Trophoblast cell (in vitro differentiated cells and primary cell): ENCODE data around the gene NLGN4Y.
A peak's percentile ranks its signal among the peaks of the same experiment; 100 is the strongest.
"Not testable (repeated sequence)": the region's sequence is repeated elsewhere in the genome, so short reads cannot be mapped to it uniquely, and the experiment has no call there.

Experiments
- DNase-seq, 2 donors: peaks; one replicate each; pipeline ENCODE4 v3.0.0-alpha.2; 2016
- H2AFZ ChIP-seq: 2 replicates; pipeline ENCODE4 v1.6.1; 2013; ENCODE audit warnings: low read length, moderate library complexity, mild to moderate bottlenecking; ENCODE audit not compliant: insufficient read depth, poor library complexity
- H2AK5ac ChIP-seq: 2 replicates; pipeline ENCODE4 v1.6.1; 2013; ENCODE audit warnings: mild to moderate bottlenecking, low read length
- H2BK120ac ChIP-seq: 2 replicates; pipeline ENCODE4 v1.6.1; 2013; ENCODE audit warnings: low read length, mild to moderate bottlenecking, moderate library complexity; ENCODE audit not compliant: insufficient read depth, poor library complexity
- H2BK12ac ChIP-seq: 2 replicates; pipeline ENCODE4 v1.6.1; 2013; ENCODE audit warnings: mild to moderate bottlenecking, low read length, moderate library complexity
- H2BK5ac ChIP-seq: 2 replicates; pipeline ENCODE4 v1.6.1; 2013; ENCODE audit warnings: low read length, low read depth, moderate library complexity, mild to moderate bottlenecking; ENCODE audit not compliant: poor library complexity
- H3K14ac ChIP-seq: 2 replicates; pipeline ENCODE4 v1.6.1; 2013; ENCODE audit warnings: mild to moderate bottlenecking, low read length
- H3K18ac ChIP-seq: 2 replicates; pipeline ENCODE4 v1.6.1; 2013; ENCODE audit warnings: mild to moderate bottlenecking, low read length
- H3K23ac ChIP-seq: 2 replicates; pipeline ENCODE4 v1.6.1; 2013; ENCODE audit warnings: low read length
- H3K27ac ChIP-seq: 2 replicates; pipeline ENCODE4 v1.5.1; 2013; ENCODE audit warnings: low read depth, mild to moderate bottlenecking, inconsistent platforms, low read length, moderate library complexity
- H3K27me3 ChIP-seq: 2 replicates; pipeline ENCODE4 v1.6.1; 2013; ENCODE audit warnings: inconsistent platforms, mild to moderate bottlenecking, low read length, moderate library complexity; ENCODE audit not compliant: insufficient read depth
- H3K36me3 ChIP-seq, 2 experiments: 1 replicate in 1 of 2; 2 replicates in 1 of 2; pipeline ENCODE4 v1.6.1; 2013; ENCODE audit warnings: low read length in 2 of 2, mild to moderate bottlenecking in 2 of 2, moderate library complexity in 1 of 2; ENCODE audit not compliant: insufficient read depth in 2 of 2, control insufficient read depth in 1 of 2
- H3K4ac ChIP-seq: 2 replicates; pipeline ENCODE4 v1.6.1; 2013; ENCODE audit warnings: low read depth, mild to moderate bottlenecking, low read length, moderate library complexity
- H3K4me1 ChIP-seq, 2 experiments: 1 replicate in 1 of 2; 2 replicates in 1 of 2; pipeline ENCODE4 v1.6.1; 2013; ENCODE audit warnings: low read length in 2 of 2, mild to moderate bottlenecking in 2 of 2, moderate library complexity in 1 of 2; ENCODE audit not compliant: insufficient read depth in 2 of 2, control insufficient read depth in 1 of 2
- H3K4me2 ChIP-seq: 2 replicates; pipeline ENCODE4 v1.6.1; 2013; ENCODE audit warnings: inconsistent platforms, mild to moderate bottlenecking, low read length, moderate library complexity
- H3K4me3 ChIP-seq: 2 replicates; pipeline ENCODE4 v1.5.1; 2013; ENCODE audit warnings: mild to moderate bottlenecking, low read depth, low read length, inconsistent platforms
- H3K79me1 ChIP-seq: one replicate; pipeline ENCODE4 v1.6.1; 2013; ENCODE audit warnings: low read length
- H3K79me2 ChIP-seq: 2 replicates; pipeline ENCODE4 v1.6.1; 2013; ENCODE audit warnings: low read length, mild to moderate bottlenecking; ENCODE audit not compliant: control insufficient read depth, insufficient read depth, poor library complexity
- H3K9ac ChIP-seq: 2 replicates; pipeline ENCODE4 v1.6.1; 2013; ENCODE audit warnings: mild to moderate bottlenecking, low read length
- H3K9me3 ChIP-seq: 2 replicates; pipeline ENCODE4 v1.6.1; 2013; ENCODE audit warnings: low read depth, mild to moderate bottlenecking, control low read depth, inconsistent platforms, low read length; ENCODE audit not compliant: insufficient read depth
- H4K12ac ChIP-seq: 2 replicates; pipeline ENCODE4 v1.6.1; 2013; ENCODE audit warnings: low read depth, mild to moderate bottlenecking, low read length, moderate library complexity
- H4K8ac ChIP-seq: 2 replicates; pipeline ENCODE4 v1.6.1; 2013; ENCODE audit warnings: low read depth, mild to moderate bottlenecking, low read length, moderate library complexity
- H4K91ac ChIP-seq: one replicate; pipeline ENCODE4 v1.6.1; 2013; ENCODE audit warnings: low read depth, mild to moderate bottlenecking, low read length, moderate library complexity
- WGBS: extraction: QIAGEN DNeasy Blood & Tissue Kit; methylation state at CpG from one replicate; pipeline ENCODE4 v1.1.7; 2013; ENCODE audit warnings: missing lambda C conversion rate; ENCODE audit not compliant: insufficient read length, insufficient coverage; ENCODE audit errors: extremely low coverage; 5-methylcytosine and 5-hydroxymethylcytosine counted together

The NLGN4Y gene

GRCh38 chrY:14850734-14851133, 326.4 kb downstream of the NLGN4Y start:
- Histone ChIP-seq H3K18ac (no peak overlapping the region), H3K4ac (no peak overlapping the region), H3K27ac (no peak overlapping the region), H3K27me3 (no peaks in the 10 kb centered on the region), H2BK12ac (no peak overlapping the region), H3K23ac (no peak overlapping the region), H3K36me3 (no peaks in the 10 kb centered on the region), H3K4me2 (no peak overlapping the region), H2AFZ (no peak overlapping the region), H3K79me1 (no peaks in the 10 kb centered on the region), H2BK120ac (no peak overlapping the region), H2AK5ac (no peak overlapping the region), H3K9me3 (no peaks in the 10 kb centered on the region), H3K4me3 (no peak overlapping the region), H3K79me2 (no peaks in the 10 kb centered on the region), H4K12ac (no peak overlapping the region), H3K4me1 (no peaks in the 10 kb centered on the region), H3K14ac (no peak overlapping the region), H4K8ac (no peak overlapping the region), H4K91ac (no peak overlapping the region), H3K9ac (no peak overlapping the region), H2BK5ac (no peak overlapping the region)
- no CpG with 5 or more reads among the region's 1 CpG for WGBS
- DNase-seq = peak in 1 of 2 donors; percentile 3

- Histone ChIP-seq H2BK5ac (no peak overlapping the region), H3K27ac (no peak overlapping the region), H2AK5ac (no peak overlapping the region), H4K91ac (no peak overlapping the region), H2BK120ac (no peak overlapping the region), H4K8ac (no peak overlapping the region), H3K14ac (no peak overlapping the region), H2BK12ac (no peak overlapping the region), H3K79me2 (no peaks in the 10 kb centered on the region), H3K36me3 (no peaks in the 10 kb centered on the region), H4K12ac (no peak overlapping the region), H3K4ac (no peak overlapping the region), H3K4me1 (no peaks in the 10 kb centered on the region), H3K18ac (no peak overlapping the region), H3K4me3 (no peak overlapping the region), H3K9me3 (no peaks in the 10 kb centered on the region), H2AFZ (no peak overlapping the region), H3K4me2 (no peak overlapping the region), H3K9ac (no peak overlapping the region), H3K27me3 (no peaks in the 10 kb centered on the region), H3K79me1 (no peaks in the 10 kb centered on the region), H3K23ac (no peak overlapping the region)
- DNase-seq = no peak
Observed at GRCh38 chrY:14860448-14860847, 336.1 kb downstream of the NLGN4Y start.

- not testable (repeated sequence) for H4K91ac ChIP-seq, DNase-seq, H3K9me3 ChIP-seq, H3K4me1 ChIP-seq, H2BK5ac ChIP-seq, H2AK5ac ChIP-seq, H3K23ac ChIP-seq, H3K4me2 ChIP-seq, H3K18ac ChIP-seq, H2BK120ac ChIP-seq, H2AFZ ChIP-seq, H3K4ac ChIP-seq, H3K79me2 ChIP-seq, H3K79me1 ChIP-seq, H4K8ac ChIP-seq, H3K14ac ChIP-seq, H3K9ac ChIP-seq, H3K27ac ChIP-seq, H3K27me3 ChIP-seq, H3K36me3 ChIP-seq, H2BK12ac ChIP-seq, H3K4me3 ChIP-seq, H4K12ac ChIP-seq
- no CpG with 5 or more reads among the region's 8 CpGs for WGBS
Observed at GRCh38 chrY:14861033-14861432, 336.7 kb downstream of the NLGN4Y start.

- no peaks in the 10 kb centered on the region for H3K79me2 ChIP-seq
- no peaks in the 10 kb centered on the region for H3K36me3 ChIP-seq
- no peak overlapping the region for H3K9ac ChIP-seq
- H3K4me1 ChIP-seq = no peaks in the 10 kb centered on the region
- no peak overlapping the region for H2BK120ac ChIP-seq
- H3K23ac ChIP-seq = no peak overlapping the region
- H4K91ac ChIP-seq = no peak overlapping the region
- no peak overlapping the region for H2AFZ ChIP-seq
- no peak overlapping the region for H3K18ac ChIP-seq
- H4K12ac ChIP-seq = no peak overlapping the region
- no peak for DNase-seq
- H2BK12ac ChIP-seq = no peak overlapping the region
- WGBS = no CpG with 5 or more reads among the region's 2 CpGs
- H3K4ac ChIP-seq = no peak overlapping the region
- no peaks in the 10 kb centered on the region for H3K79me1 ChIP-seq
- H3K4me2 ChIP-seq = no peak overlapping the region
- H3K9me3 ChIP-seq = no peaks in the 10 kb centered on the region
- H4K8ac ChIP-seq = no peak overlapping the region
- no peak overlapping the region for H3K27ac ChIP-seq
- H2AK5ac ChIP-seq = no peak overlapping the region
- no peaks in the 10 kb centered on the region for H3K27me3 ChIP-seq
- H3K4me3 ChIP-seq = no peak overlapping the region
- H2BK5ac ChIP-seq = no peak overlapping the region
- no peak overlapping the region for H3K14ac ChIP-seq
Observed at GRCh38 chrY:14871971-14872370, 347.6 kb downstream of the NLGN4Y start.
